SK-N-SH (cell line): Measurements from ENCODE around the gene CCDC38. TPM values are rescaled to one million over a fixed set of nuclear protein-coding genes. Genes with fewer than 3 reads are reported as not detected.

Source experiments
- CTCF ChIA-PET: fragments of 300-600, 350-600 bp; formaldehyde crosslinking; extraction: SDS; loops from one replicate; lab custom pipeline; 2021; lab: Yijun Ruan, JAX
- POLR2A ChIA-PET: fragments of 350-600 bp; sonication (Branson Sonifier 250); formaldehyde crosslinking; extraction: SDS; loops from one replicate; lab custom pipeline; 2020; ENCODE audit warnings: antibody characterized with exemption, inconsistent platforms; lab: Yijun Ruan, JAX
- DNase-seq: peaks from one replicate; pipeline ENCODE4 v3.0.0; 2012
- H2AFZ ChIP-seq: fragments of 200-600 bp; sonication (generic); 2 replicates; pipeline ENCODE4 v1.8.1; 2016; ENCODE audit warnings: antibody characterized with exemption, mild to moderate bottlenecking, low read depth
- H3F3A ChIP-seq: fragments of 200-600 bp; sonication (generic); replicated peaks from 2 replicates; pipeline ENCODE3; 2016; ENCODE audit warnings: antibody characterized with exemption, mild to moderate bottlenecking; ENCODE audit not compliant: insufficient read depth
- H3K27ac ChIP-seq, 2 experiments: fragments of 200-500 bp in 1 of 2; fragments of 200-600 bp in 1 of 2; sonication (Bioruptor generic) in 1 of 2; sonication (generic), shearing (Covaris generic) in 1 of 2; 2 replicates each; pipeline versions ENCODE4 v1.5.1 to v1.6.1; 2014 to 2016; ENCODE audit warnings: low read depth in 2 of 2, inconsistent platforms in 1 of 2, low read length in 1 of 2, mild to moderate bottlenecking in 1 of 2, mixed read lengths in 1 of 2
- H3K27me3 ChIP-seq: fragments of 200-600 bp; sonication (generic), shearing (Covaris generic); 2 replicates; pipeline ENCODE4 v1.6.1; 2016; ENCODE audit warnings: mixed run types; ENCODE audit not compliant: insufficient read depth
- H3K36me3 ChIP-seq, 2 experiments: fragments of 200-500 bp in 1 of 2; fragments of 200-600 bp in 1 of 2; sonication (Bioruptor generic) in 1 of 2; sonication (generic) in 1 of 2; replicated peaks in 1 of 2; 2 replicates each; pipeline versions ENCODE3 to v1.5.1; 2014 to 2016; ENCODE audit warnings: low read length in 1 of 2, mild to moderate bottlenecking in 1 of 2; ENCODE audit not compliant: insufficient read depth in 2 of 2, control insufficient read depth in 1 of 2
- H3K4me1 ChIP-seq, 2 experiments: fragments of 200-500 bp in 1 of 2; fragments of 200-600 bp in 1 of 2; sonication (Bioruptor generic) in 1 of 2; sonication (generic), shearing (Covaris generic) in 1 of 2; 2 replicates each; pipeline versions ENCODE4 v1.5.1 to v1.6.1; 2014 to 2016; ENCODE audit warnings: low read depth in 1 of 2, low read length in 1 of 2, mixed run types in 1 of 2; ENCODE audit not compliant: insufficient read depth in 2 of 2, control insufficient read depth in 1 of 2
- H3K4me2 ChIP-seq: fragments of 200-600 bp; sonication (generic), shearing (Covaris generic); 2 replicates; pipeline ENCODE4 v1.6.1; 2017; ENCODE audit warnings: mixed run types
- H3K4me3 ChIP-seq, 2 experiments: fragments of 200-500 bp in 1 of 2; fragments of 200-600 bp in 1 of 2; sonication (Bioruptor generic) in 1 of 2; sonication (generic), shearing (Covaris generic) in 1 of 2; 2 replicates each; pipeline versions ENCODE4 v1.5.1 to v1.8.1; 2014 to 2016; ENCODE audit warnings: low read depth in 2 of 2, inconsistent platforms in 1 of 2, low read length in 1 of 2, mild to moderate bottlenecking in 1 of 2, mixed read lengths in 1 of 2, moderate library complexity in 1 of 2
- H3K79me2 ChIP-seq: fragments of 200-600 bp; sonication (generic); 2 replicates; pipeline ENCODE4 v1.8.1; 2017; ENCODE audit warnings: mild to moderate bottlenecking; ENCODE audit not compliant: insufficient read depth
- H3K9ac ChIP-seq: fragments of 200-600 bp; sonication (generic); 2 replicates; pipeline ENCODE4 v1.6.1; 2017; ENCODE audit warnings: mixed run types
- H3K9me2 ChIP-seq: fragments of 200-600 bp; sonication (generic); 2 replicates; pipeline ENCODE4 v1.6.1; 2017; ENCODE audit warnings: mixed run types
- H3K9me3 ChIP-seq: fragments of 200-600 bp; sonication (generic); 2 replicates; pipeline ENCODE4 v1.6.1; 2017; ENCODE audit warnings: mixed run types, mild to moderate bottlenecking, moderate library complexity
- H4K20me1 ChIP-seq: fragments of 200-600 bp; sonication (generic); 2 replicates; pipeline ENCODE4 v1.6.1; 2017; ENCODE audit warnings: mild to moderate bottlenecking, mixed run types; ENCODE audit not compliant: insufficient read depth
- CHD2 ChIP-seq: fragments of 150-350 bp; IDR thresholded peaks from 2 replicates; pipeline ENCODE4 v1.6.1; 2018; ENCODE audit warnings: low read length; ENCODE audit not compliant: partially characterized antibody
- CTCF ChIP-seq: fragments of 200-600 bp; sonication (generic); IDR thresholded peaks from 2 replicates; pipeline ENCODE4 v1.6.1; 2017; ENCODE audit warnings: antibody characterized with exemption, mild to moderate bottlenecking, moderate library complexity
- ELF1 ChIP-seq: IDR thresholded peaks from 2 replicates; pipeline ENCODE4 v1.4.0; 2012
- EP300 ChIP-seq, 2 experiments: IDR thresholded peaks; 2 replicates each; pipeline versions ENCODE4 v1.4.0 to v1.6.1; 2012; ENCODE audit warnings: borderline replicate concordance in 1 of 2, low read depth in 1 of 2, low read length in 1 of 2
- IRF3 ChIP-seq: fragments of 150-350 bp; IDR thresholded peaks from 2 replicates; pipeline ENCODE4 v1.6.1; 2016; ENCODE audit warnings: mild to moderate bottlenecking, low read depth, low read length
- MXI1 ChIP-seq: IDR thresholded peaks from 2 replicates; pipeline ENCODE4 v1.6.1; 2012; ENCODE audit warnings: mild to moderate bottlenecking, low read depth, low read length, improper control_type of control experiment
- NRF1 ChIP-seq: IDR thresholded peaks from 2 replicates; pipeline ENCODE4 v1.6.1; 2012; ENCODE audit warnings: low read depth, mild to moderate bottlenecking, low read length
- RAD21 ChIP-seq: IDR thresholded peaks from 2 replicates; pipeline ENCODE4 v1.6.1; 2012; ENCODE audit warnings: mild to moderate bottlenecking, low read length
- RCOR1 ChIP-seq: fragments of 150-350 bp; IDR thresholded peaks from 2 replicates; pipeline ENCODE4 v1.6.1; 2017; ENCODE audit warnings: antibody characterized with exemption, low read length
- REST ChIP-seq: IDR thresholded peaks from 2 replicates; pipeline ENCODE4 v1.6.1; 2012; ENCODE audit warnings: mild to moderate bottlenecking, low read depth, low read length, moderate library complexity
- SMC3 ChIP-seq: IDR thresholded peaks from 2 replicates; pipeline ENCODE4 v1.6.1; 2012; ENCODE audit warnings: low read depth, low read length, improper control_type of control experiment
- TEAD4 ChIP-seq: IDR thresholded peaks from 2 replicates; pipeline ENCODE4 v1.4.0; 2012; ENCODE audit warnings: mild to moderate bottlenecking, borderline replicate concordance; ENCODE audit not compliant: insufficient read depth
- USF1 ChIP-seq: IDR thresholded peaks from 2 replicates; pipeline ENCODE4 v1.4.0; 2012; ENCODE audit warnings: low read depth, borderline replicate concordance
- WGBS: methylation state at CpG from one replicate; pipeline ENCODE4 v1.1.6; 2017; ENCODE audit warnings: low lambda C conversion rate; 5-methylcytosine and 5-hydroxymethylcytosine counted together
- polyA plus RNA-seq, 3 experiments: library from polyadenylated mRNA; depleted of rRNA; stranded (reverse); fragments of >200 nt; gene quantifications; 2 replicates each; pipeline ENCODE4 v1.2.3, GENCODE V29; 2012

CCDC38 gene
- polyA plus RNA-seq, 1 of the 3 experiments (the other 2 are of a cell fraction): not detected

GRCh38 chr12:95918194-95918993 lies 24.0 kb downstream of the CCDC38 start:
- H3K4me1 ChIP-seq: peaks cover 0 to 2% of the 10 kb centered on the region in 2 experiments; a peak in 1 of 4 replicates
- H3K27ac ChIP-seq: no peak overlapping the region
- peak; percentile 70 for DNase-seq
- no peaks in the 10 kb centered on the region for H3K79me2 ChIP-seq
- no peak overlapping the region for H3K4me2 ChIP-seq
- 0 out of 2 replicates have a peak, but pooled peaks have one; percentile 38 for TF ChIP-seq RCOR1
- no peak for TF ChIP-seq USF1
- TF ChIP-seq EP300 (IDR thresholded peaks at IDR 0.05; ENCODE audit: borderline replicate concordance in 1 of 2, low read depth in 1 of 2, low read length in 1 of 2): no peak
- no peak for TF ChIP-seq ELF1
- peak; percentile 91 for TF ChIP-seq SMC3
- peak; percentile 39; the same call in 1 of the 2 replicates for TF ChIP-seq MXI1
- TF ChIP-seq TEAD4: no peak
- no peak for TF ChIP-seq REST
- peak; percentile 17 for TF ChIP-seq CHD2
- peak; percentile 92 for TF ChIP-seq RAD21
- TF ChIP-seq NRF1: no peak
- peak; percentile 82 for TF ChIP-seq CTCF
- TF ChIP-seq IRF3: no peak
- TF ChIP-seq, all 33 proteins: peak for 6
- no peaks in the 10 kb centered on the region for H3K9me3 ChIP-seq
- ChIA-PET POLR2A (no interaction called here), CTCF (interaction anchor here (0.6 to 8.6 kb wide), 43 partner anchors 10 to 598 kb away, joined by 3 to 154 read pairs (median 5); partner anchors contain the start of genes AMDHD1, CCDC38, CDK17 and HAL)
- no peak overlapping the region; the same call in 1 of the 2 replicates for H2AFZ ChIP-seq
- no peaks in the 10 kb centered on the region for H4K20me1 ChIP-seq
- H3K4me3 ChIP-seq: no peak overlapping the region
- 21% methylated on average over 7 of the region's 7 CpGs for WGBS
- H3K9ac ChIP-seq: no peak overlapping the region
- peaks cover 6% of the 10 kb centered on the region; the same call in 1 of the 2 replicates for H3K27me3 ChIP-seq
- no peaks in the 10 kb centered on the region for H3F3A ChIP-seq
- H3K36me3 ChIP-seq: no peaks in the 10 kb centered on the region
- no peaks in the 10 kb centered on the region for H3K9me2 ChIP-seq
